ENCODE measurements around the gene CEP76. TPM values are rescaled to one million over a fixed set of nuclear protein-coding genes. Genes with fewer than 3 reads are reported as not detected.

CEP76 gene
- total and polyA plus RNA-seq, 2 experiments from 2014 or later, result 11.2 to 25.9 TPM

- Histone ChIP-seq H3K36me3 (ENCODE audit: insufficient read depth) (no peaks in the 10 kb centered on the region), H3K4me3 (no peak overlapping the region), H3K4me2 (no peak overlapping the region), H3K27me3 (ENCODE audit: insufficient read depth) (no peaks in the 10 kb centered on the region), H3K4me1 (ENCODE audit: insufficient read depth) (no peaks in the 10 kb centered on the region; the same call in 1 of the 2 replicates), H3K27ac (ENCODE audit: low read depth) (no peak overlapping the region), H4K20me1 (replicated peaks; ENCODE audit: insufficient read depth) (no peaks in the 10 kb centered on the region), H3F3A (replicated peaks; ENCODE audit: low read depth) (no peaks in the 10 kb centered on the region), H3K9me2 (ENCODE audit: insufficient read depth) (no peaks in the 10 kb centered on the region), H3K79me2 (replicated peaks; ENCODE audit: insufficient read depth) (no peaks in the 10 kb centered on the region), H2AFZ (no peak overlapping the region)
- no peak overlapping the region for H3K27ac Mint-ChIP-seq
- TF ChIP-seq REST (IDR thresholded peaks at IDR 0.05; ENCODE audit: unreplicated experiment) (no peak), EZH2 (IDR thresholded peaks at IDR 0.05; ENCODE audit: low read depth, unreplicated experiment) (no peak), ETS1 (IDR thresholded peaks at IDR 0.05) (no peak), CREB1 (CRISPR knock-in tag; IDR thresholded peaks at IDR 0.05; ENCODE audit: low read depth) (no peak), ZNF114 (CRISPR knock-in tag; IDR thresholded peaks at IDR 0.05) (no peak), EZH2phosphoT487 (IDR thresholded peaks at IDR 0.05; ENCODE audit: unreplicated experiment) (no peak), CTCF (conservative IDR thresholded peaks at IDR 0.05; ENCODE audit: low read depth in 2 of 2) (no peak), NANOG (IDR thresholded peaks at IDR 0.05; ENCODE audit: borderline replicate concordance) (no peak), ZNF462 (CRISPR knock-in tag; IDR thresholded peaks at IDR 0.05) (no peak)
- no peak overlapping the region for H3K4me3 Mint-ChIP-seq
- H3K36me3 Mint-ChIP-seq (ENCODE audit: low read depth), result no peaks in the 10 kb centered on the region
- H3K9me3 Mint-ChIP-seq, result no peaks in the 10 kb centered on the region
- H3K27me3 Mint-ChIP-seq (ENCODE audit: insufficient read depth, low read depth, poor library complexity), result peaks cover 3% of the 10 kb centered on the region
- no peak for DNase-seq (ENCODE audit: low spot score)
- ATAC-seq, result no peak
- no peaks in the 10 kb centered on the region for H3K4me1 Mint-ChIP-seq
Observed at GRCh38 chr18:12742453-12742852, 39.9 kb upstream of the CEP76 start.
